RWPE2 (cell line): ENCODE data around the gene CEP104.
A peak's percentile ranks its signal among the peaks of the same experiment; 100 is the strongest.

Experiments
- ATAC-seq: fragments of 200-7000 bp; cut with Tn5 transposase; 3 replicates; pipeline ENCODE4 v1.9.1; 2021; ENCODE audit warnings: low read depth
- DNase-seq: peaks from one replicate; pipeline ENCODE4 v3.0.0-alpha.2; 2020; ENCODE audit warnings: low spot score
- H3K27ac ChIP-seq: fragments of 450-650 bp; 2 replicates; pipeline ENCODE4 v1.5.1; 2017; ENCODE audit warnings: mild to moderate bottlenecking; ENCODE audit not compliant: poor library complexity, severe bottlenecking
- H3K27me3 ChIP-seq: fragments of 250-450 bp; sonication (Bioruptor Pico); 2 replicates; pipeline ENCODE4 v1.5.1; 2021; ENCODE audit warnings: mild to moderate bottlenecking, moderate library complexity; ENCODE audit not compliant: insufficient read depth, poor library complexity, severe bottlenecking
- H3K36me3 ChIP-seq: fragments of 250-450 bp; sonication (Bioruptor Pico); 2 replicates; pipeline ENCODE4 v1.5.1; 2020; ENCODE audit warnings: low read depth, mild to moderate bottlenecking, moderate library complexity
- H3K4me1 ChIP-seq: fragments of 250-450 bp; sonication (Bioruptor Pico); 2 replicates; pipeline ENCODE4 v1.5.1; 2021; ENCODE audit warnings: mild to moderate bottlenecking, moderate library complexity; ENCODE audit not compliant: insufficient read depth, poor library complexity, severe bottlenecking
- H3K4me3 ChIP-seq: fragments of 250-450 bp; sonication (Bioruptor Pico); 2 replicates; pipeline ENCODE4 v1.5.1; 2021; ENCODE audit warnings: mild to moderate bottlenecking, moderate library complexity; ENCODE audit not compliant: severe bottlenecking
- H3K9me3 ChIP-seq: fragments of 250-450 bp; sonication (Bioruptor Pico); 2 replicates; pipeline ENCODE4 v1.5.1; 2021; ENCODE audit warnings: mild to moderate bottlenecking, moderate library complexity; ENCODE audit not compliant: severe bottlenecking
- TF ChIP-seq, protein P1 (sequence below): fragments of 450-650 bp; IDR thresholded peaks from one replicate; pipeline ENCODE4 v1.5.1; 2017; ENCODE audit warnings: mild to moderate bottlenecking, moderate library complexity; ENCODE audit not compliant: poor library complexity, severe bottlenecking

The CEP104 gene

DNA sequence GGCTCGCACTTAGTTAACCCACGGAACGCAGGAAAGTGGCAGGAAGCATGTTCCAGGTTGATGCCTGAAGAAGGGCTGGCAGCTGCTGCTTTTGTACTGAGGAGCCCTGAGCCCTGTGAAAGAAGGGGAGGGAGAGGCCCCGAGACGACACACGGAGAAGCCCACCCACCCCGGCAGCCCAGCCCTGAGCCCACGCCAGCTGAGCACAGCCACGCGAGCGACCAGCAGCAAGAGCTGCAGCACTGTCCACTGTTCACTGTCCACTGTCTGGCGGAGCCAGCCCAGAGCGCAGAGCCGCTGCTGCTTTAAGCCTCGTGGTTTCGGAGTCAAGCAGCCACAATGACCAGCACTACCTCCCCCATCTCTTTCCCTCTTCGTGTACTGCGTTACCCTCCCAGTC lies 66.1 kb downstream of the CEP104 start:
- no peak for ATAC-seq
- no peak for DNase-seq

DNA sequence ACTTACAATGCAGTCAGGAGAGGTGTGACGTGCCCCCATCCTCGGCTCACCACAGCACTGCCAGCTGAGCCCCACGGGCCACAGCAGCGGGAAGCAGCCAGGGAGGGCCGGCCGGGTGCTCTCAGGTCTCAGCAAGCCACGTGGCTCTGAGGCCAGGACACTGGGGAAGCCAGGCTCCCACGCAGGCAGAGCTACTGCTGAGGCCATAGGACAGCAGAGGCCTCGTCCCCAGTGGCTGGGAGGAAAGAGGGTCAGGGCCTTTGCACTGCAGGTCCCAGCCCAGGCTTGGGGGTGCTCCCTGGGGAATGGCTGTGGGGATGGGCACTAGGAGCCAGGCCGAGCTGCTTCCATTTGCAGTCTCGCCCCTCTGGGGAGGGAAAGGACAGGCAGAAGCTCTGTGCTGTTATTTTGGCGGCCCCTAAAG lies 66.5 kb downstream of the CEP104 start:
- H3K4me1 ChIP-seq = peaks cover 14% of the 10 kb centered on the region
- TF ChIP-seq, protein P1, sequence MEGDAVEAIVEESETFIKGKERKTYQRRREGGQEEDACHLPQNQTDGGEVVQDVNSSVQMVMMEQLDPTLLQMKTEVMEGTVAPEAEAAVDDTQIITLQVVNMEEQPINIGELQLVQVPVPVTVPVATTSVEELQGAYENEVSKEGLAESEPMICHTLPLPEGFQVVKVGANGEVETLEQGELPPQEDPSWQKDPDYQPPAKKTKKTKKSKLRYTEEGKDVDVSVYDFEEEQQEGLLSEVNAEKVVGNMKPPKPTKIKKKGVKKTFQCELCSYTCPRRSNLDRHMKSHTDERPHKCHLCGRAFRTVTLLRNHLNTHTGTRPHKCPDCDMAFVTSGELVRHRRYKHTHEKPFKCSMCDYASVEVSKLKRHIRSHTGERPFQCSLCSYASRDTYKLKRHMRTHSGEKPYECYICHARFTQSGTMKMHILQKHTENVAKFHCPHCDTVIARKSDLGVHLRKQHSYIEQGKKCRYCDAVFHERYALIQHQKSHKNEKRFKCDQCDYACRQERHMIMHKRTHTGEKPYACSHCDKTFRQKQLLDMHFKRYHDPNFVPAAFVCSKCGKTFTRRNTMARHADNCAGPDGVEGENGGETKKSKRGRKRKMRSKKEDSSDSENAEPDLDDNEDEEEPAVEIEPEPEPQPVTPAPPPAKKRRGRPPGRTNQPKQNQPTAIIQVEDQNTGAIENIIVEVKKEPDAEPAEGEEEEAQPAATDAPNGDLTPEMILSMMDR = no peak
- H3K27ac ChIP-seq = no peak overlapping the region
- no peaks in the 10 kb centered on the region for H3K27me3 ChIP-seq
- peaks cover 29% of the 10 kb centered on the region for H3K36me3 ChIP-seq
- no peak for ATAC-seq
- no peaks in the 10 kb centered on the region for H3K9me3 ChIP-seq
- no peak for DNase-seq
- H3K4me3 ChIP-seq = no peak overlapping the region

More for the DNA sequence above, 66.1 kb downstream of the CEP104 start:
- H3K4me3 ChIP-seq = no peak overlapping the region
- peaks cover 26% of the 10 kb centered on the region for H3K36me3 ChIP-seq
- H3K27ac ChIP-seq = no peak overlapping the region
- peaks cover 14% of the 10 kb centered on the region for H3K4me1 ChIP-seq
- H3K9me3 ChIP-seq = no peaks in the 10 kb centered on the region
- TF ChIP-seq, protein P1 = no peak
- no peaks in the 10 kb centered on the region for H3K27me3 ChIP-seq

DNA sequence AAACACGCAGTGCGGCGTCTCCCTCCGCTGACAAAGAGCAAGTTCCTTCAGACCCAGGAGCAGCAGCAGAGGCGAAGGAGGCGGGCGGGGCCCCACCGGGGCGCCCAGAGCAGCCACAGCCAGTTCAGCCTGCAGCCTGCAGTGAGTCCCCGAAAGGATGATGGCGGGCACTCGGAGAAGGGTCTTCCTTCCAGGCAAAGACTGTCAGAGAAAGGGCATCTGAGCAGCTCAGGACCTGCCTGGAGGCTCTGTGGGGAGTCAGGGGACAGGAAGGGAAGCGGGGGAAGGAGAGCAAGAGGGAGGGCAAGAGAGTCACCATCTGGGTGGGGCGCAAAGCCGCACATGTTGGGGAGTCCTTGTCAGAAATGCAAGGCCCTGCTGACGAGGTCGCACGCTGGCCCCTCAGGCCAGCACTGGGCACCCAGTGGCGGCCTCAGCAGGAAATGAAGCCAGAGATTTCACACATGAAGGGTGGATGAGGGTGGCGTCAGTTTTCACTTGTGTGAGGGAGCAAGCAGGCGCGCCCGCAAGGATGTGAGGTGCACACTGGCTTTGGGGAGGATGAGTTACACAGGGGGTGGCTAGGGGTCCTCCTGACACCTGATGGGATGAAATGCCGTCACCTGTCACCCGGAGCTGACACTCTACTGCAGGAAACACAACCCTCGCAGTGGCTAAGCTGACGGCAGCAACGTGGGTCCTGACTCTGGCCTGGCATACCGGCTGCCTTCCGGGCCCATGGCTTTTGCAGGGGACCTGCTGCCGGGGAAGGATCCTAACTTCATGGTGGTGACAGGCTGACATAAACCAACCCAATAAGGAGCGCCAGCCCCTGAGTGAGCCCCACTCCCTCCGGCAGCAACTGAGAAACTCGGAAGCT lies 67.3 kb downstream of the CEP104 start:
- ATAC-seq (no peak), DNase-seq (no peak)
- peaks cover 14% of the 10 kb centered on the region for H3K4me1 ChIP-seq
- H3K27me3 ChIP-seq = no peaks in the 10 kb centered on the region
- TF ChIP-seq, protein P1 = no peak
- no peak overlapping the region for H3K4me3 ChIP-seq
- no peak overlapping the region for H3K27ac ChIP-seq
- peaks cover 37% of the 10 kb centered on the region for H3K36me3 ChIP-seq
- no peaks in the 10 kb centered on the region for H3K9me3 ChIP-seq

DNA sequence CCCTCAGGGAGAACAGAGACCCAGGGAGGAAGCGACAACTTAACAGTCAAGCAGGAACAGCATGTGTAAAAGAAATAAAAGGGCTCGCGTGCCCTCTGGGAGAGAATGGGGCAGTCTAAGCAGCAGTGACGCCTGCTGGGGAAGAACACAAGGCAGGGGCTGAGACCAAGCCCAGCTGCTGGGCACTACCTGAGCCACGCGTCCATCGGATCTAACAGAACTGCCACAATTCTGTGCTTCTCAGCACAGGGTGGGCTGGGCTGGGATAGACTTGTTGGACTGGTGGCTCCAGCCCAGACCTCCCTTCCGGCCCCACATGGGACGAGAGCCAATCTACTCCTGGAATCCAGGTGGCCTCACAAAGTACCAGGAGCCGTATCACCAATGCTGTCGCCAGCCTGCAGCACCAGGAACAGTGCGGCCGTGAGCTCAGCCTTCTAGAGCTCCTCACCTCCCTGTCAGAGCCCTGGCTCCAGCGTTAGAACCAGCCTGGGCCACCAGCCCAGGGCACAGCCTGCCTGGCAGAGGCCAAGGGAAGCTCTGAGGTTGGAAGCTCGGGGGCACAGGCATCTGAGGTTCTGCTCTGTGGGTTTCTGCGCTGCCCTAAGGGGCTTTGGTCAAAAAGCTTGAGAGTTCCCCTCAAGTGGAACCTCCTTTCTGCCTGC lies 68.1 kb downstream of the CEP104 start:
- TF ChIP-seq, protein P1 = no peak
- Histone ChIP-seq H3K9me3 (no peaks in the 10 kb centered on the region), H3K27ac (no peak overlapping the region), H3K27me3 (no peaks in the 10 kb centered on the region), H3K36me3 (peaks cover 39% of the 10 kb centered on the region), H3K4me1 (peaks cover 8% of the 10 kb centered on the region), H3K4me3 (no peak overlapping the region)
- DNase-seq = no peak
- 0 out of 3 replicates have a peak, but pooled peaks have one; percentile 15 for ATAC-seq
